Epidermal melanocyte (primary cell): ENCODE results near the gene UNC80.

Experiments
- DNase-seq: peaks from one replicate; pipeline ENCODE4 v3.0.0; 2011; ENCODE audit warnings: low spot score; ENCODE audit not compliant: insufficient read length

The UNC80 gene

GRCh38 chr2:209806318-209806717, 34.7 kb downstream of the UNC80 start:
- DNase-seq: no peak

DNA sequence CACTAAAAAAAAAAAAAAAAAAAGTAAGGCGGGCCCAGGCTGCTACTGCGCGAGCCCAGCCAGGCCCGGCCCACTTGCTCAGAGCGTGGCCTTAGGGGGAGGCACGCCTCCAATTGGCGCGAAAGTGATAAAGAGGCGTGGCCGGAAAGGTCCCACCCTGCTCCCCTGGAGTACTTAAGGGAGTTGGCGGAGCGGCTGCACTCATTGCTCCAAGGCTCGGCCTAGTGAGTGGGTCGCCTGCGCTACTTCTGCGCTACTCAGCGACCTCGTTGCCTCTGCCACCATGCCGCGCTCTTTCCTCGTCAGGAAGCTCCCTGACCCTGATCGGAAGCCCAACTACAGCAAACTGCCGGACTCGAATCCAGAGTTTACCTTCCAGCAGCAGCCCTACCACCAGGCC, 36.9 kb downstream of the UNC80 start:
- no peak for DNase-seq

- no peak for DNase-seq
Measured at GRCh38 chr2:209809256-209809655, 37.6 kb downstream of the UNC80 start.

GRCh38 chr2:209817844-209818271, 46.2 kb downstream of the UNC80 start:
- no peak for DNase-seq

DNA sequence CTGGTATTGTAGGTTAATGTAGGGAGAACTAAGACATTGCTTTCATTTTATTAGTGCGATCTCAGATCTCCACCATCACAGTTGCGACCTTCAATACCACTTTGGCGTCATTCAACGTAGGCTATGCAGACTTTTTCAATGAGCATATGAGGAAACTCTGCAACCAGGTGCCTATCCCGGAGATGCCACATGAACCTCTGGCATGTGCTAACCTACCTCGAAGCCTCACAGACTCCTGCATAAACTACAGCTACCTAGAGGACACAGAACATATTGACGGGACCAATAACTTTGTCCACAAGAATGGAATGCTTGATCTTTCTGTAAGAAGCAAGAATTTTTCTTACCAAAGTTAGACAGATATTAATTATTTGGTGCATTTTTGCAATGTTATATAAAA, 47.3 kb downstream of the UNC80 start:
- DNase-seq: no peak

- DNase-seq: no peak
Measured at GRCh38 chr2:209821806-209822205, 50.2 kb downstream of the UNC80 start.

DNA sequence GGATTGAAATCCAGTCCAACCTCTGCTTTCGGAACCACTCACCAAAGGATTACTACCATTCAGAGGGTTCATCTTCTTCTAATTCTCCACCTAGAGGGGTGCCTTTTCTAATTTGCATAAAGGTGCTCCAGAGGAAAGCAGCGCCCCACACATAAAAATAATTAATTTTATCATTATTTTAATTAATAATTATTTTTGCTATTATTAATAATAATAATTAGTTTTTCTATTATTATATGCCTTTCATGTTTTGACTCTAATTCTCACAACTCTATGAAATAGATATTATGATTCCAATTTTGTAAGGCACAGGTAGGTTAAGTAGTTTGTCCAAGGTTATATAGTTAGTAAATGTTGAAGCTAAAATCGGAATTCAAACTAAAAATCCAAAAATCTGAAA, 51.9 kb downstream of the UNC80 start:
- no peak for DNase-seq

- no peak for DNase-seq
Measured at GRCh38 chr2:209824391-209824790, 52.8 kb downstream of the UNC80 start.

GRCh38 chr2:209830722-209831465, 59.3 kb downstream of the UNC80 start:
- DNase-seq: no peak

DNA sequence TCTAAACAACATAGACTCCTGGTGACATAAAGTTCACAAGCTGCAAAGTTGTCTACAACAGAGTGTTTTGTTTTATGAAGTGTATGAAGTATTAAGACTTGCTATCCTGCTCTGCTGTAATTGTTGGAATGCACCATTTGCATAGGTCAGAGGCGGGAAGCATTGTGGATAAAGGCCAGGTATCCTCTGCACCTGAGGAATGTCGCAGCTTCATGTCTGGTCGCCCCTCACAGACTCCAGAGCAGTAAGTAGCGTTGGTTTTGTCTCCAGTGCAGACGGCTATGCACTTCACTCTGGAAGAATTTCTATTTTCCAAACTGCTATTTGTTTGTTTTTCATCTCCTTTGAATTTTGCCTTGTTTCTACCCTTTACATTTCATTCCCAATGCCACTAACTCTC, 63.1 kb downstream of the UNC80 start:
- DNase-seq: no peak

- DNase-seq: no peak
Measured at GRCh38 chr2:209840434-209840833, 68.8 kb downstream of the UNC80 start.

- no peak for DNase-seq
Measured at GRCh38 chr2:209845666-209846065, 74.0 kb downstream of the UNC80 start.

- no peak for DNase-seq
Measured at GRCh38 chr2:209864716-209865295, 93.2 kb downstream of the UNC80 start.

DNA sequence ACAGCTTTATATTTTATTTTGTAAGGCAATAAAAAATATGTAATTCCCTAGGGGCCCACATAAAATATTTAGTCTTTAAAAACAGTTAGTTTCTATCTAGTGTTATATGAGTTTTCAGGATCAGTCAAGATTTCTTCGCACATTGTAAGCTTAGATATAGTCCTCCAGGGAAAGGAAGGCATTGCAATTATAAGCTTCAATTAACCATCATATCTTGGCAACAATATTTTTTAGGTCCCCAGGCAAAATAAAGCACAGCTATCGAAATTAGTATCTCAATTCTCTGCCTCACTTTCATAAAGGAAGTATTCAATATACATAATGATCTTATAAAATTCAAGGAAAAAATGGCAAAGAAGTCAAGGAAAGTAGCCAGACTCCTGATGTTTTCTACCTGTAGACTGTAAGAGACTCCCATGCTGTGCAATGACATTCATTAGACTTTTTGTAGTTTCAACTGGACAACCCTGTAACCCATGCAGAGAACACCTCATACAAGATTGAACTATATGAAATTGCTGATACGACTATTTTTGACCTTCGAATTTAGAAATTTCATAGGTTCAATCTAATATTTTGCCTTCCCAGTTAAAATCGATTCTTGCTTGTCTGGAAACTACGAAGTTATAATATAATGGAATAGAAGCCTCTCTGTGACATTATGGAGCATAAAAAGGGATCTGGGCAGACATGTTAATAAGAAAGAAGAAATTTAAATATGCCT, 96.8 kb downstream of the UNC80 start:
- no peak for DNase-seq

DNA sequence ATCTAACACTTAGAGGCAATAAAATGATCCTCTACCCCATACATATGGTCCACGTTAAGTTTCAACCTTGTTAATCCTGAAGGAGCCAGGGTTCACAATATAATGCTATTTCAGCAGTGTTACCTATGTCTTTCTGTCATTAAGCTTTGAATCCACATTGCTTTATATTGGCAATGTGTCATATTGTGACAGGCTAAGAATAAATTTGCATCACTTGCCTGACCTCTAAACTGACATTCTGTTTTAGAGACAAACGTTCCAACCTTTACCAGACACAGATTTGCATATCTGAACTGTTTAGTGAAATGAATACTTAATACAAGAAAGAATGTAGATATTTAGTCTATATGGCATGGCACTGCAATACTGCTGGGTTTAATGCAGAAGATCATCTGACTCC, 98.4 kb downstream of the UNC80 start:
- DNase-seq: no peak

GRCh38 chr2:209872675-209873074, 101.0 kb downstream of the UNC80 start:
- DNase-seq: peak; percentile 33

DNA sequence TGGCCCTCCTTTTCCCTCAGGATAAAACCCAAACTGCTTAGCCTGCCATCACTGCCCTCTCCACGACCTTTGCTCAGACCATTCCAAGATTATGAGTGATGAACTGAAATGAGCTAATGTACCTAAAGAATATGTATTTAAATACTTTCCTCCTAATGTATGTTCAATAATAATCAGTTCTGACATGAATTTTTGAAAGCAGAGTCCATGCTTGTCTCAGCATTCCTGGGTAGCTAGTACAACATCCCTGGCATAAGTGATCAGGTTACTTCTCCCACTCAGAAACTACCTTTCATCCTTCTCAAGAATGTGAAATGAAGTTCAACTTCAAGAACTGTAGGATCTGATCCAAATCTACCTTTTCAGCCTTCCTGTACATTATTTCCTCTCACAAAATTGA, 103.6 kb downstream of the UNC80 start:
- no peak for DNase-seq

- DNase-seq: no peak
Measured at GRCh38 chr2:209876211-209876610, 104.6 kb downstream of the UNC80 start.

GRCh38 chr2:209878701-209879100, 107.1 kb downstream of the UNC80 start:
- DNase-seq: no peak

DNA sequence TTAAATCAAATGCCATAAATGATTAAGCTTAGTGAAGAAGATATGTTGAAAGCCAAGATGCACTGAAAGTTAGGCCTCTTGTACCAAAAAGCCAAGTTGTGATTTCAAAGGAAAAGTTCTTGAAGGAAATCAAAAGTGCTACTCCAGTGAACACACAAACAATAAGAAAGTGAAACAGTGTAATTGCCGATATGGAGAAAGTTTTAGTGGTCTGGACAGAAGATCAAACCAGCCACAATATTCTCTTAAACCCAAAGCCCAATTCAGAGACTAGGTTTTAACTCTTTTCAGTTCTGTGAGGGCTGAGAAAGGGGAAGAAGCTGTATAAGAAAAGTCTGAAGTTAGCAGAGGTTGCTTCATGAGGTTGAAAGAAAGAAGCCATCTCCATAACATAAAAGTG, 129.0 kb downstream of the UNC80 start:
- DNase-seq: no peak

- no peak for DNase-seq
Measured at GRCh38 chr2:209901172-209901571, 129.5 kb downstream of the UNC80 start.

DNA sequence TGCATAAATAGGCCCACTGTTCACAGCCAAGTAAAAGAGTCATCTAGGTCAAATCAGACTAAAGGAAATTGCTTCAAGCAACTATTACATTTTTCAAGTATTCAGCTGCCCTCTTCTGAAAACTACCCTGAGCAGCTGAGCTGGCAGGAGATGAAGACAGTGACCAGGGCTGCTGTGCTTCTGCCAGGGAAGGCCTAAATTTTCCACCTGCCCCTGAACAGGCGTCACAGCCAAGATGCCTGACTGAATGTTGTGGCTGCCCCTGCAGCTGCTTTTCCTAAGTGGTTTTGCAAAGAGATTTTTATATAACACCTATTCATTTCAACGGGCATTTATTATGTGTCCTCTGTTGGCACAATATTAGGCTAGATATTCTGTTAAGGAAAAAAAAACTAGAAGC, 134.1 kb downstream of the UNC80 start:
- DNase-seq: no peak

GRCh38 chr2:209907746-209908145, 136.1 kb downstream of the UNC80 start:
- no peak for DNase-seq
